Measurements from ENCODE around the gene MPP1. TPM values are rescaled to one million over a fixed set of nuclear protein-coding genes. Genes with fewer than 3 reads are reported as not detected.

Gene MPP1
- polyA plus RNA-seq, 2 of the 4 experiments (the other 2 are of a cell fraction): 10.7 to 14.3 TPM

DNA sequence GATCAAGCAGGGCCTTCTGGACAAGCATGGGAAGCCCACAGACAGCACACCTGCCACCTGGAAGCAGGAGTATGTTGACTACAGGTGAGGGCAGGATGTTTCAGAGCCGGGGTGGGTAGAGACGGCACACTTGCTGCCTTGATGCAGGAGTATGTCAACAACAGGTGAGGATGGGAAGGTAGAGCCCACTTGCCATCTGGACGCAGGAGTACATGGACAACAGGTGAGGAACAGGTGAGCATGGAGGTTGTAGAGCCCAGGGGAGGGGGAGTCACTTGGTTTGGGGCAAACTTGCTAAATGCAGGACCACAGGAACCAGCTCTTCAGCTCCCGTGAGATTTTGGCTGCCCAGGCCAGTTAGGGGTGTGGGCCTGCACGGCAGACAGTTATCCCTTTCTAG is 30.7 kb downstream of the MPP1 start:
- H3K4me3 ChIP-seq: no peak overlapping the region
- ATAC-seq (no peak), DNase-seq (ENCODE audit: low read depth in 1 of 2, low spot score in 1 of 2) (no peak), FAIRE-seq (no peak)
- H3K9me3 ChIP-seq: no peaks in the 10 kb centered on the region; the same call in 2 of the 3 replicates
- POLR2A ChIA-PET: no interaction called here
- CTCF ChIA-PET: no interaction called here
- TF ChIP-seq JUN (IDR thresholded peaks at IDR 0.05) (no peak), ZSCAN20 (CRISPR knock-in tag; IDR thresholded peaks at IDR 0.05) (no peak), ZC3H11A (IDR thresholded peaks at IDR 0.05) (no peak), ESRRA (IDR thresholded peaks at IDR 0.05; ENCODE audit: borderline replicate concordance, low read length) (no peak), RFX5 (IDR thresholded peaks at IDR 0.05) (no peak), HOXB5 (CRISPR knock-in tag; IDR thresholded peaks at IDR 0.05) (no peak)
- TF ChIP-seq, protein P1, sequence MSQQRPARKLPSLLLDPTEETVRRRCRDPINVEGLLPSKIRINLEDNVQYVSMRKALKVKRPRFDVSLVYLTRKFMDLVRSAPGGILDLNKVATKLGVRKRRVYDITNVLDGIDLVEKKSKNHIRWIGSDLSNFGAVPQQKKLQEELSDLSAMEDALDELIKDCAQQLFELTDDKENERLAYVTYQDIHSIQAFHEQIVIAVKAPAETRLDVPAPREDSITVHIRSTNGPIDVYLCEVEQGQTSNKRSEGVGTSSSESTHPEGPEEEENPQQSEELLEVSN (IDR thresholded peaks at IDR 0.05; ENCODE audit: borderline replicate concordance, low read depth): no peak
- TF ChIP-seq, protein P2, sequence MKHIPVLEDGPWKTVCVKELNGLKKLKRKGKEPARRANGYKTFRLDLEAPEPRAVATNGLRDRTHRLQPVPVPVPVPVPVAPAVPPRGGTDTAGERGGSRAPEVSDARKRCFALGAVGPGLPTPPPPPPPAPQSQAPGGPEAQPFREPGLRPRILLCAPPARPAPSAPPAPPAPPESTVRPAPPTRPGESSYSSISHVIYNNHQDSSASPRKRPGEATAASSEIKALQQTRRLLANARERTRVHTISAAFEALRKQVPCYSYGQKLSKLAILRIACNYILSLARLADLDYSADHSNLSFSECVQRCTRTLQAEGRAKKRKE (CRISPR knock-in tag; IDR thresholded peaks at IDR 0.05; ENCODE audit: low read depth): no peak
- no peak overlapping the region for H3K27ac ChIP-seq
- WGBS (ENCODE audit: missing lambda C conversion rate): 98% methylated on average over 5 of the region's 5 CpGs
- no peak overlapping the region for H3K4me2 ChIP-seq
- H3K4me1 ChIP-seq: no peaks in the 10 kb centered on the region

DNA sequence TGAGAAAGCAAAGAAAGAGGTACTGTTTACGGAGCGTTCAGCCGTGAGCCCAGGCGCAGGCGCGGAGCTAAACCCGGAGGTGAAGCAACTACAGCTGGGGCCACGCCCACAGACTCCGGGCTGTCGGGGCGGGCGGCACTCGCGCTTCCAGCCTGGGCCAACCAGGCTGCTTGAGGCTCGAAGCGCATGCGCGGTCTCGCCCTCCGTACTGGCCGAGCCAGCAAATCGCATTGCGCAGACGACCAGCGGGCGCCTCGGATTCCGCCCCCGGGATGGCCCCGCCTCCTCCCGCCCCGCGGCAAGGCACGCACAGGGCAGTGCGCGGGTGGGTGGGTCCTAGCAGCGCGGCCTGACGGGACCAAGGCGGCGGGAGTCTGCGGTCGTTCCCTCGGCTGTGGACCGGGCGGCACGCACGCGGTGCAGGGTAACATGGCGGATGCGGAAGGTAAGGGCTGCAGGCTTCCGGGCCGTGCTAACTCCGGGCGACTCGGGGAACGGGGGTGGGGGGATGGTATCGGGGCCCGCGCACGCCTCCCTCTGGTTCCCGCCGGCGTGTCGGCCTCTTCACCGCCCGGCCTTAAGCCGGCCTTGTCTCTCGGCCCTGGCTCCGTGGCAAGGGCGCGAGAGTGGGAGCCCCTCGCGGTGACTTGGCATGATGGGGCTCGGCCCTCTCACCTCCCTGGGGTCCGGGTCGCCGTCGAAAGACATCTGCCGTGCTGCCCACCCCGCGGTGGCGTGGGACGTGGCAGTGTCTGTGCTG is 42.6 kb downstream of the MPP1 start, which contains the start of gene DKC1:
Gene DKC1, plus strand, starts transcription at position 328 of the 760 bp plus-strand sequence. Its CDS starts 102 bp downstream, at position 430.
- ATAC-seq: peak; percentile 88 to 95
- FAIRE-seq: peak; percentile 98
- Histone ChIP-seq H3K4me1 (peaks cover 16% of the 10 kb centered on the region), H3K9me3 (no peaks in the 10 kb centered on the region), H3K4me2 (peak within 1 kb of the TSS; percentile 89), H3K4me3 (peak within 1 kb of the TSS; percentile 97), H3K27ac (peak within 1 kb of the TSS; percentile 97 to 98)
- ChIA-PET CTCF (interaction anchor here (0.6 to 2.4 kb wide), 4 partner anchors 9 to 227 kb away, joined by 3 to 13 read pairs (median 4); partner anchors contain the start of gene GAB3), POLR2A (interaction anchor here (0.6 to 2.0 kb wide), 8 partner anchors 12 to 206 kb away, joined by 3 to 8 read pairs (median 4); partner anchors contain the start of genes GAB3 and MPP1)
- WGBS (ENCODE audit: missing lambda C conversion rate): 1% methylated on average over 11 of the region's 84 CpGs
- TF ChIP-seq, protein P3, sequence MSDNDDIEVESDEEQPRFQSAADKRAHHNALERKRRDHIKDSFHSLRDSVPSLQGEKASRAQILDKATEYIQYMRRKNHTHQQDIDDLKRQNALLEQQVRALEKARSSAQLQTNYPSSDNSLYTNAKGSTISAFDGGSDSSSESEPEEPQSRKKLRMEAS (IDR thresholded peaks at IDR 0.05): peak; percentile 88
- TF ChIP-seq RAD21 (conservative IDR thresholded peaks at IDR 0.05 in 1 of 2, IDR thresholded peaks at IDR 0.05 in 1 of 2) (no peak), HOXB5 (CRISPR knock-in tag; IDR thresholded peaks at IDR 0.05) (no peak), POLR2A (IDR thresholded peaks at IDR 0.05; ENCODE audit: low read length) (peak; percentile 83), MYC (IDR thresholded peaks at IDR 0.05; ENCODE audit: borderline replicate concordance, low read length) (peak; percentile 86), CHD4 (IDR thresholded peaks at IDR 0.05; ENCODE audit: borderline replicate concordance) (no peak), BHLHE40 (IDR thresholded peaks at IDR 0.05; ENCODE audit: low read depth, low read length) (0 out of 2 replicates have a peak, but pooled peaks have one; percentile 18), RFX5 (IDR thresholded peaks at IDR 0.05) (no peak), JUN (IDR thresholded peaks at IDR 0.05) (peak in 1 of 2 experiments; percentile 85; a peak in 3 of 5 replicates), FOXS1 (CRISPR knock-in tag; IDR thresholded peaks at IDR 0.05) (no peak), KDM1A (IDR thresholded peaks at IDR 0.05; ENCODE audit: low read depth) (no peak), EHMT2 (IDR thresholded peaks at IDR 0.05; ENCODE audit: low read depth) (no peak), CHD2 (IDR thresholded peaks at IDR 0.05; ENCODE audit: low read length, partially characterized antibody) (no peak), CBX8 (IDR thresholded peaks at IDR 0.05) (no peak), CEBPB (IDR thresholded peaks at IDR 0.05) (peak; percentile 23 to 82; a peak in 3 of 4 replicates), PHF8 (IDR thresholded peaks at IDR 0.05; ENCODE audit: borderline replicate concordance, low read depth) (peak; percentile 87), MAFK (IDR thresholded peaks at IDR 0.05; ENCODE audit: partially characterized antibody) (peak; percentile 18), TFCP2L1 (CRISPR knock-in tag; IDR thresholded peaks at IDR 0.05) (peak; percentile 64; the same call in 1 of the 2 replicates), RARB (CRISPR knock-in tag; IDR thresholded peaks at IDR 0.05) (no peak)
- TF ChIP-seq, protein P4, sequence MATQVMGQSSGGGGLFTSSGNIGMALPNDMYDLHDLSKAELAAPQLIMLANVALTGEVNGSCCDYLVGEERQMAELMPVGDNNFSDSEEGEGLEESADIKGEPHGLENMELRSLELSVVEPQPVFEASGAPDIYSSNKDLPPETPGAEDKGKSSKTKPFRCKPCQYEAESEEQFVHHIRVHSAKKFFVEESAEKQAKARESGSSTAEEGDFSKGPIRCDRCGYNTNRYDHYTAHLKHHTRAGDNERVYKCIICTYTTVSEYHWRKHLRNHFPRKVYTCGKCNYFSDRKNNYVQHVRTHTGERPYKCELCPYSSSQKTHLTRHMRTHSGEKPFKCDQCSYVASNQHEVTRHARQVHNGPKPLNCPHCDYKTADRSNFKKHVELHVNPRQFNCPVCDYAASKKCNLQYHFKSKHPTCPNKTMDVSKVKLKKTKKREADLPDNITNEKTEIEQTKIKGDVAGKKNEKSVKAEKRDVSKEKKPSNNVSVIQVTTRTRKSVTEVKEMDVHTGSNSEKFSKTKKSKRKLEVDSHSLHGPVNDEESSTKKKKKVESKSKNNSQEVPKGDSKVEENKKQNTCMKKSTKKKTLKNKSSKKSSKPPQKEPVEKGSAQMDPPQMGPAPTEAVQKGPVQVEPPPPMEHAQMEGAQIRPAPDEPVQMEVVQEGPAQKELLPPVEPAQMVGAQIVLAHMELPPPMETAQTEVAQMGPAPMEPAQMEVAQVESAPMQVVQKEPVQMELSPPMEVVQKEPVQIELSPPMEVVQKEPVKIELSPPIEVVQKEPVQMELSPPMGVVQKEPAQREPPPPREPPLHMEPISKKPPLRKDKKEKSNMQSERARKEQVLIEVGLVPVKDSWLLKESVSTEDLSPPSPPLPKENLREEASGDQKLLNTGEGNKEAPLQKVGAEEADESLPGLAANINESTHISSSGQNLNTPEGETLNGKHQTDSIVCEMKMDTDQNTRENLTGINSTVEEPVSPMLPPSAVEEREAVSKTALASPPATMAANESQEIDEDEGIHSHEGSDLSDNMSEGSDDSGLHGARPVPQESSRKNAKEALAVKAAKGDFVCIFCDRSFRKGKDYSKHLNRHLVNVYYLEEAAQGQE (IDR thresholded peaks at IDR 0.05): no peak
- TF ChIP-seq, protein P2 (CRISPR knock-in tag; IDR thresholded peaks at IDR 0.05; ENCODE audit: low read depth): no peak
- TF ChIP-seq, protein P1 (IDR thresholded peaks at IDR 0.05; ENCODE audit: borderline replicate concordance, low read depth): peak; percentile 90
- TF ChIP-seq, protein P5, sequence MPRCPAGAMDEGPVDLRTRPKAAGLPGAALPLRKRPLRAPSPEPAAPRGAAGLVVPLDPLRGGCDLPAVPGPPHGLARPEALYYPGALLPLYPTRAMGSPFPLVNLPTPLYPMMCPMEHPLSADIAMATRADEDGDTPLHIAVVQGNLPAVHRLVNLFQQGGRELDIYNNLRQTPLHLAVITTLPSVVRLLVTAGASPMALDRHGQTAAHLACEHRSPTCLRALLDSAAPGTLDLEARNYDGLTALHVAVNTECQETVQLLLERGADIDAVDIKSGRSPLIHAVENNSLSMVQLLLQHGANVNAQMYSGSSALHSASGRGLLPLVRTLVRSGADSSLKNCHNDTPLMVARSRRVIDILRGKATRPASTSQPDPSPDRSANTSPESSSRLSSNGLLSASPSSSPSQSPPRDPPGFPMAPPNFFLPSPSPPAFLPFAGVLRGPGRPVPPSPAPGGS (IDR thresholded peaks at IDR 0.05): 0 out of 3 replicates have a peak, but pooled peaks have one; percentile 7
- TF ChIP-seq, protein P6, sequence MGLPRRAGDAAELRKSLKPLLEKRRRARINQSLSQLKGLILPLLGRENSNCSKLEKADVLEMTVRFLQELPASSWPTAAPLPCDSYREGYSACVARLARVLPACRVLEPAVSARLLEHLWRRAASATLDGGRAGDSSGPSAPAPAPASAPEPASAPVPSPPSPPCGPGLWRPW (IDR thresholded peaks at IDR 0.05): no peak
- DNase-seq (ENCODE audit: low read depth in 1 of 2, low spot score in 1 of 2): peak; percentile 80 to 97
